Measurements from ENCODE around the gene MYO1E.

Gene MYO1E

DNA sequence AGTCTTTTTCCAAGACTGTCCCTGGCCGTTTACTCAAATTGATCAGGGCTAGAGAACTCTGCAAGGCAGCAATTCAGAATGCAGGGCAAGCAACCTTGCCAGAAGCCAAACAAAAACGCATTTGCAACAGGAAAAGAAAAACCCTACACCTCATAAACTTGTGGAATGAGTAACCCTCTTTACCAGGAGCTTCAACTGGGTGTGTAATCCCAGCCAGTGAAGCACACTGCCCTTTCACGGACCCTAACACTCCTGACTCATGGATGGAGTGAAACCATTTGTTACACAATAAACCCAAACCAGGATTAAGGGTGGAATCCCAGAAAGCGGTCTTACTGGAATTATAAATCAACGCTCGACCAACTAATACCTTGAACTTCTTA, 180.8 kb downstream of the MYO1E start:
- DNase-seq (ENCODE audit: low spot score): no peak

- DNase-seq (ENCODE audit: low spot score): no peak
Observed at GRCh38 chr15:59190291-59190690, 182.4 kb downstream of the MYO1E start.

DNA sequence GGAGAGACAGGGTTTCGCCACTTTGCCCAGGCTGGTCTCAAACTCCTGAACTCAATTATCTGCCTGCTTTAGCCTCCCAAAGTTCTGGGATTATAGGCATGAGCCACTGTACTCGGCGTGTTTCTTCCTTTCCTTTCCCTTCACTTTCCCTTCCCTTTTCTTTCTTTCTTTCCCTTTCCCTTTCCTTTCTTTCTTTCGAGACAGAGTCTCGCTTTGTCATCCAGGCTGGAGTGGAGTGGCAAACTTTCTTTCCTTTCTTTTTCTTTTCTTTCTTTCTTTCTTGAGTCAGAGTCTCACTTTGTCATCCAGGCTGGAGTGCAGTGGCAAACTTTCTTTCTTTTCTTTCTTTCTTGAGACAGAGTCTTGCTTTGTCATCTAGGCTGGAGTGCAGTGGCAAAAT, 183.4 kb downstream of the MYO1E start:
- no peak for DNase-seq (ENCODE audit: low spot score)

GRCh38 chr15:59186501-59186900, 186.2 kb downstream of the MYO1E start:
- no peak for DNase-seq (ENCODE audit: low spot score)

DNA sequence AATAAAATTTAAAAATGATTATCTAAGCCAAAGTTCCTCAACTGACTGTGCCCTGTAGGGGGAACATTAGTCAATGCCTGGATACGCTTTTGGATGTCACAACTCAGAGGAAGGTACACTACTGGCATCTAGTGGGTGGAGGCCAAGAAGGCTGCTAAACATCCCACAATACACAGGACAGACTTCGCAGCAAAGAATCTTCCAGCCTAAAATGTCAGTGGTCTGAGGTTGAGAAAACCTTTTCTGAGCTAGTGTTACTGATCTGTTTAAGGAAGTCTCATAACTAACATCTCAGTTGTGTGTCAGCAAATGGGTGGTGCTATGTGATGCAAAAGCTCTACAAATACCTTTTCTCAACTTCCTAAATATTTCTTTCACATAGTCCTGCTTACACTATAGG, 186.9 kb downstream of the MYO1E start:
- DNase-seq (ENCODE audit: low spot score): no peak

DNA sequence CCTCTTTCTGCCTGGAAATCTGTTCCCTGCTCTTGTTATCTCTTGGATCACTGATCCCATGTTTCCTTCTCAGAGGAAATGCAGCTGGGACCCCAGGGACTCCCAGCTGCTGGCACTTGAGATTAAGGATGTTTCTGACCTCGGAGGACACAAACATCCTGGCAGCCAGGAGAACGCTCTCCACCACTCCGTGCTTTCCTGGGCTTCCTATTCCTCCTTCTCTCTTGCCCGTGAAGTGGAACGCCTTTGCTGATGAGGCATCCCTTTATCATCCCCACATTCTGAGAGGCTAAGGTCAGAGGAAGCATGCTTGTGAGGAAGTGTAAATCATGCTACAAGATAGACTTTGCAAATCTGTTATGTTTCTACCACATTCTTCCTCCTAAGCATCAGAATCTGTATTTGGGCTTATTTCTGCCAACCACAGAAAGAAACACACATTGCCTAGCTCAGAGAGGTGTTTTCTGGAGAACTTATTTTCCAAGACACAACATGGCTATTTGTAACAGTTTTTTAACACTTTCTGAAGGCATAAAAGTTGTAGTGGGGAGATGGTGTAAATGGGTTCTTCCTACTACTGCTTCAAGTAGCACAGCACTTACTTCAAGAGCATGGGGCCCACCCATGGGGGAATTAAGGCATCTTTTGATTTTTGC, 191.6 kb downstream of the MYO1E start:
- no peak for DNase-seq (ENCODE audit: low spot score)

DNA sequence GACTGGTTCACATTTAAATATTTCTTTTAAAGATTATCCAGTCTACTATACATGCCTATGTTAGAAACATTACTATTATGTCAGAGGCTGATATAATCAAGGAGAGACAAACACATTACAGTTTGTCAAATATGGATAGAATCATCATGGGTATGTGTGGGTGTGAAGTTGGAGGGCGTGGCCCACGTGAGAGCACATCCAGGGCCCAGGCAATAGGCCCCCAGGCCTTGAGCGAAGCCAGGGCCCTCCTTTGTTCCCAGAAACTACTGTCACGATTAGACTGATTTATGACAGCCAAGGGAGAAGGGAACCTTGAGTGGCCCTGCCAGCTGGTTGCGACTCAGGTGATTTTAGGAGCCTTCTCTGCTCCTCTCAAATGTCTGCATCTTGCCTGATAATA, 193.0 kb downstream of the MYO1E start:
- no peak for DNase-seq (ENCODE audit: low spot score)

DNA sequence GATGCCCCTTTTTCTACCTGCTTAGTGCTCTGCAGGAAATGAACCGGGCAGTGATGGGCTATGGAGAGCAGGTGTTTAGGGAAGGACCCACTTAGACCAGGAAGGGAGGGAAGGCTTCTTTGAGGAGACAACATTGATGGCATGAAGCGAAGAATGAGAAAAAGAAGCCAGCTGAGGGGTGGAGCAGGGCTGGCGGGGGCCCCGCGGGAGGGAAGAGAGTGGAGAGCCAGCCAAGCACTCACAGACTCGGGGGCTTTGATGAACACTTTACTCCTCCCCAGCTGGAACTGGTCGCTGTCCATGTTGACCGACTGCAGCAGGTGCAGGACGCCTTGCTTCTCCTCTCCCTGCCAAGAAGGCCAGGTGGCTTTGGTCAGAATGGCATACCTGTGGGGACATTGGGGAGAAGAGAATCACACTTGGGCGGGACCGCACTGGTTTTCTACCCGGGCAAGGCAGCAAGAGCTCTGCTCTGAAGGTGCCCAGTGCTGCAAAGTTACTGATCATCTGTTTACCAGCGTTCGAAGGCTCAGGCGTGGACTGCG, 194.4 kb downstream of the MYO1E start:
- DNase-seq (ENCODE audit: low spot score): no peak

GRCh38 chr15:59177317-59177660, 195.4 kb downstream of the MYO1E start:
- DNase-seq (ENCODE audit: low spot score): no peak

DNA sequence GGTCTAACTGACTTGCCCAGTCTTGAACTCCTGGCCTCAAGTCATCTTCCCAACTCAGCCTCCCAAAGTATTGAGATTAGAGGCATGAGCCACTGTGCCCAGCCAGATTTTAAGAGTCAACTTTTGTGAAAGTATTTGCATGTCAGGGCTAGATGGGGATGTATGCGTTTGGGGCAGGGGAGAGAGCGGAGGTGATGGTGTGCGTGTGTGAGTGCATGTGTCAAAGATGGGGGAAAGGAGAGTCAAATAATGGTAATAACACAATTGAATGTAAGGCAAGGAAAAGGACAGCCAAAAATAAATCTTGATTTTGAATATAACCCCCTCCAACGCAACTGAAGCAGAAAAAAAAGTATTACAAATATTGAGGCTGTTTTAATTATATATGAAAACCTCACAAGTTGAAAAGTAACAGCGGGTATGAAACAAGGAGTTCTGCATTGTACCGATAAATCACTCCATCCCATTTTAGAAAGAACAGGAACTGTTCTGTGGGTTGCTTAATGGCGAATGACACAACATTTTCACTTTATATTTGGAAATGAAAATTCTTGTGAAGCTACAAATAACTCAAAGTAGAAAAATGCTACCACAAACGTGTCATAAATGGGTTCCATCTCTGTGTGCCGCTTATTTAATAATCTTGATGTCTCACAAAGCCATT, 195.9 kb downstream of the MYO1E start:
- DNase-seq (ENCODE audit: low spot score): no peak

- peak; percentile 47 for DNase-seq (ENCODE audit: low spot score)
Observed at GRCh38 chr15:59174835-59175831, 197.5 kb downstream of the MYO1E start.

GRCh38 chr15:59174151-59174834, 198.4 kb downstream of the MYO1E start:
- DNase-seq (ENCODE audit: low spot score): no peak

- DNase-seq (ENCODE audit: low spot score): no peak
Observed at GRCh38 chr15:59173194-59173593, 199.5 kb downstream of the MYO1E start.

- no peak for DNase-seq (ENCODE audit: low spot score)
Observed at GRCh38 chr15:59172289-59172901, 200.3 kb downstream of the MYO1E start.

GRCh38 chr15:59171067-59171397, 201.6 kb downstream of the MYO1E start:
- no peak for DNase-seq (ENCODE audit: low spot score)

- DNase-seq (ENCODE audit: low spot score): no peak
Observed at GRCh38 chr15:59170295-59171066, 202.2 kb downstream of the MYO1E start.

DNA sequence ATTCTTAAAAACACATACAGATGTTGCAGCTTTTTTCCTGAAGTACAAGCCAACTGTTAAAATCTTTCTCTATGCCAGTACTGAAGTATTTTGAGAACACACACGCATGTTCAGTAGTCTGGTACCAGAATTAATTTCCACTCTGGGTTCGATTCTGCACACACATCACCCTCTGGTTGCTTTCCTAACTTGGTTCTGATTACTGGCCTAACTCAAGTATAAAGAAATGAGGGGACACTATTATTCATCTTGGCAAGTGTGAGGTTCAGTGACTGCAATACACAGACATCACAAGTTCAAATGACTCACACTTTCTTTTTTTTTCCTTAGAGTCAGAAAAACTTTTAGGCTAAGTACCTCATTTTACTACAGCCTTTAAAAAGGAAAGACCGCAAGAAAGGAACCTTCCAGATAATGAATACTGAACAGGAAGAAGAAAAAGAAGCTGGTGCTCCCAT, 203.4 kb downstream of the MYO1E start:
- no peak for DNase-seq (ENCODE audit: low spot score)

DNA sequence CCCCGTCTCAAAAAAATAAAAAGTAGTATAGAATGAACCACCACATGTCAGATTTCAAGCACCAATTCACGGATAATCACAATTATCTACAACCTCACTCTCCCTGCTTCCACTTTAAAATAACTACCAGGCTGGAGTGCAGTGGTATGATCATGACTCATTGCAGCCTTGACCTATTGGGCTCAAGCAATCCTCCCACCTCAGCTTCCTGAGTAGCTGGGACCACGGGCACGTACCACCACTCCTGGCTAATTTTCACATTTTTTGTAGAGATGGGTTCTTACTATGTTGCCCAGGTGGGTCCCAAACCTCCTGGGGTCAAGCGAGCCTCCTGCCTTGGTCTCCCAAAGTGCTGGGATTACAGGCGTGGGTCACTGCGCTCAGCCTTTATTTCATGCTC, 204.1 kb downstream of the MYO1E start:
- no peak for DNase-seq (ENCODE audit: low spot score)

DNA sequence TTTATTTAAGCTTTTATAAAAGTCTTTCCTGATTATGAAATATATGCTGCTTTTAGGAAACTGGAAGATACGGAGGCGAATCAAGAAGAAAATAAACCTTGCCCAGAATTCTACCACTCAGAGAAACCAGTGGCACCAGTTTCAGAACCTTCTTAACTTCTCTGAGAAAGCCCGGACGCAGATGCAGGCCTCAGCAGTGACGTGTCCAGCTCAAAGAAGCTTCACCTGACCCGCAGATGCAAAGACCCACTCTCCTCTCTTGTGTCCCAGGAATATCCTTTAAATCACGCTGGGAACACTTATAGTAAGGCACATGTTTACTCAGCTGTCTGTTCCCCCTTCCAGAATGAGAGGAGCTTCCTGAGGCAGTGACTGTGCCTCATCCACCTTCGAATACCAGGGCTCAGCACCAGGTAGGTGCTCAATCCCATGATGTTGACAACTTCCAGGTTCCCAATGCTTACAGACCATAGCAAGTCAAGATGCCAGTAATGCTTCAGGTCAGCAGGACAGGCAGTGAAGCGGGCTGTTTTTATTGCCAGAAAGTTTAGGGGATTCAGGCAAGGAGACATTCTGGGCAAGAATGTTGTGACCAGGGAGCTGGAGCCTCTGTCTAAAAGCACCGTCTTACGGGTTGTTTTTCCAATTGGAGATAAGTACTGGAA, 205.9 kb downstream of the MYO1E start:
- DNase-seq (ENCODE audit: low spot score): no peak

DNA sequence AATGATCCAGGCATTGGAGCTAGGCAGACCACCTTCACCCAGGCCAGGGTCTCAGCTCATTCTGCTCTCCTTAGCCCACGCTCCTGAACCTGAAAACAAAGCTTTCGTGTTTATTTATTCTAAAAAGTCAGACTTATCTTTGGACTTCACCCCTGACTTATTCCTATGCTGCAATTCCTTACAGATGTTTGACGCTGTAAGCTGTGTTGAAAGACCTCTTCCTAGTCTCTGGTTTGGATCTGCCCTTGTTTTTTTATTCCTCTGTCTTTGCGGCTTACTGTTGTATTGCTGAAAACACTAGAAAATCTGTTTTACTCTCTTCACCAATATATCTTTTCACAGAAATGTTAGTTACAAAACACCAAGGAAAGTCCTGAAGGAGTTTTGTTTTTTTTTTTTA, 206.5 kb downstream of the MYO1E start:
- DNase-seq (ENCODE audit: low spot score): no peak

Data from germinal center (tissue), 1 donor.